HG03378 (cell line): ENCODE measurements around the gene PNPO.

Experiments used
- ATAC-seq: cut with Tn5 transposase; IDR thresholded peaks from one replicate; pipeline ENCODE4 v1.9.1; 2021; ENCODE audit warnings: mild to moderate bottlenecking, moderate library complexity; ENCODE audit not compliant: unreplicated experiment

Gene PNPO

DNA sequence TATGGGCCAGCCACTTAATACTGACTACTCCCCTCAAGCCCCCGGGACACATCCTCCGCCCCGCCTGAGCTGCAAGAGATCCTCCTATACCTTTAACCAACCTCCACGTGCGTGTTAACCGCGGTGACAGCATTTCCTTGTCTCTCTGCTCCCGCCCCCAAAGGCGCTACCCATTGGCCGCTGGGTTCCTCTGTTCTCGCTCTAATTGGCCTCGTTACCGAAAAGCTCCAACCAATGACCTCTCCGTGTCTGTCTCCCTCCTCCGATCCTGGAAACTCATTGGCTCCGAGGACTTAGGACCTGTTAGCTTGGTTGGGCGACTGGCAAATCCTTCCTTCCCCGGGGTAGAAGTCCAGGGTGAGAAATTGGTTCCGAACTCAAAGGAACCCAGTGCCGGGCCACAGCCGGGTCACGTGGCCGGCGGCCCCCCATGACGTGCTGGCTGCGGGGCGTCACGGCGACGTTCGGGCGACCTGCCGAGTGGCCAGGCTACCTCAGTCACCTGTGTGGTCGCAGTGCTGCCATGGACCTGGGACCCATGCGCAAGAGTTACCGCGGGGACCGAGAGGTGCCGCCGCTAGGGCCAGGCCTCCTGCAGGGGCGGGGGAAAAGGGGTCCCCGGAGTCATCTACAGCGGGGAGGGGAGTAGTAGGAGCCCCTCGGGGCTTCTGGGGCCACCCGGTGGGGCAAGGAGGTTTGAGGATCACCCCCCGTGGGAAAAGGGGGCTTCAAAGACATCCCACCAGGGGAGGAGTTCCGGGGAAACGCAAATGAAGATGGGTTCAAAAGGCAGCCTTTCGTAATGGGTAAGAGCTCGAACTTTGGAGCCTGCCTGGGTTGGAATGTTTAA, at the start of gene PNPO:
PNPO (plus strand) TSS at position 326 of the 850 bp plus-strand sequence; CDS start at position 431, 105 bp downstream.
- ATAC-seq, result peak; percentile 87

DNA sequence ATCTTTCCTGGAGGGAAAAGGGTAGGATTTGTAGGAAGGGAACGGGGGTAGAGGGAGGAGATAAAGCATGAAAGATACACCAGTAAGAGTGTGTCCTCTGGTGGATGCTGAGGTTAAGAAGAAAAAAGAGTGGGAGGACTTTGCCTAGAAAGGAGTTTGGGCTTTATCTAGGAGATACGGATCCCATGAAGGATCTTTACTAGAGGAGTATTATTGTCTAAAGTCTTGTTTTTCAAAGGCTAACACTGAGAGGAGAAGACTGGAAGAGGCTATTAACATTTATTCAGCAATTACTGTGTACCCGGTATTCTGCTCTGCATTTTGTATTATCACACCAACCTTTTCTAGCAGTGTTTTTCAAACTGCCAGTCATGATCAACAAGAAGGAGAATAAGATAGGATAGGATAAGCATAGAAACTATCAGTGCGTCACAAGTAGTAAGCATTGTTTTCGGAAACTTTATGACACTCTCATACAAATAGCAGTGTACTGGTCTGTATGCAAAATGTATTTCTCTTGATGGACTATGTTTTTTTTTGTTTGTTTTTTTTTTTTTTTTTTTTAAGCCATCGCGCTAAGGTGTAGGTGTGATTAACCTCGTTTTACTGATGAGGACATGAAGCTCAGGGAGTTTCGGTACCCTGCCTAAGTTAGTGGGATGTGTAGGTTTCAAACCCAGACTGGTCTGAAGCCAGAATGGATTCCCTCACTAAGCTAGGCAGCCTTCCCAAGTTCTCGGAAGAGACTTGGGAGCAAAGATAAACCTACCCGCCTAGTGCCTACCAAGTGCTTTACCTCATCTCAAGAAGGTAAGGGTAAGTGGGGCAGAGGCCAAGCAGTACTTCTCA, 46.6 kb upstream of the PNPO start:
- ATAC-seq, result no peak

DNA sequence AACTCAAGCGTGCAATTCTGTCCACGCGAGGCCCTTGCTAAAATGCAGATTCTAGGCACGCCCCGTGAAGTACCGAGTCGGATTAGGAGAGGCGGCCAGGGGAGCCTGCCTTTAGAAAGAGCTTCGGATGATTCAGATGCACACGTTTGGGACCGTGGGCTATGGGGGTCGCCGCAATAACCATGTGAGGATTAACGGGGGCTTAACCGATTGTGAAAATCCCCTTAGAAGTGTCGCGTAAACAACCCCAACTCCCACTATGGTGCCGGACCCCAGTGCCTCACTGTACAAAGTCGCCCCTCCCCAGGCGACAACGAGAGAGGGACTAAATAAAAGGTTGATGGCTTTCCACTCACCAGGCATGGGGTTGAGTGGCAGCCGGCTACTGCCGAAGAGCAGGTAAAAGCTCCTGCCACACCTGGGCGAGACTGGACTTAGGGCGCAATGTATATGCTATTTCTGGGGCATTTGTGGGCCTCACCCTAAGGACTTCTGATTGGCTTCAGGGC, 46.0 kb upstream of the PNPO start:
- no peak for ATAC-seq

DNA sequence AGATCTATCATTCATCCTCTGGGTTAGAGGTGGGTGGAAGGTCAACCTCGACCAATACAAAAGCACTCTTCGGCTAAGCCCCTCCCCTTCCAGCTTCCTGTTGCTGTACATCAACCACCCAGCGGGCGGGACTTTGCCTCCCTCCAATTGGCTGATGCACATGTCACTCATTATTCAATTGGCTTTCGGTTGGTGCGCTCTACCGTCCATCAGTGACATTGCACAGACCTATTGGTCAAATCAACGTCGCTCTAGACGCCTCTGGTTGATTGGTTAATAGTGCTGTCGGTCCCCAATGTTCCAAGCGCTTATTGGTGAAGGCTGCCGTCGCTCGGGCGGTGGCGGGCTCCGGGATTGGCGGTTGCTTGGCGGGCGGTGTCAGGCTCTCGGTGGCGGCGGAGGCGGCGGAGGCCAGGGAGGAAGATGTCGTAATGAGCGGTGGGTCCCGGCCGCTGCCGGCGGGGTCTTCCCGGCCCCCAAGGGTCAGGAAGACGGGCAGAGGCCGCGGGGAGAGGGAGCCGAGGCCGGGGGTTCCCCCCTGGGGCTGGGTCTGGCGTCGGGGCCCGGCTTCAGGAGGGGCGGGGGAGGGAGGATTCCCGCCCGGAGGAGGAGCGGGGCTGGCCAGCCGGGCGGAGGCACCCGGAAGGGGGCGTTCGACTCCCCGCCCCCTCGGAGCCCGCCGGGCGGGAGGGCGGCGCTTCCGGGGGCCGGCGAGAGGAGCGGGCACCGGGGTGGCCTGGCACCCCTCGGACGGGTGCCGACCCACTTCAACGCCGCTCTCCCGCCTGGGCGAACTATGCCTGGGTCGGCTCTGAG, 45.3 kb upstream of the PNPO start, which contains the start of gene SP2:
SP2 (plus strand) TSS at position 381 of the 816 bp plus-strand sequence; CDS start at position 432, 51 bp downstream.
- peak; percentile 93 for ATAC-seq

DNA sequence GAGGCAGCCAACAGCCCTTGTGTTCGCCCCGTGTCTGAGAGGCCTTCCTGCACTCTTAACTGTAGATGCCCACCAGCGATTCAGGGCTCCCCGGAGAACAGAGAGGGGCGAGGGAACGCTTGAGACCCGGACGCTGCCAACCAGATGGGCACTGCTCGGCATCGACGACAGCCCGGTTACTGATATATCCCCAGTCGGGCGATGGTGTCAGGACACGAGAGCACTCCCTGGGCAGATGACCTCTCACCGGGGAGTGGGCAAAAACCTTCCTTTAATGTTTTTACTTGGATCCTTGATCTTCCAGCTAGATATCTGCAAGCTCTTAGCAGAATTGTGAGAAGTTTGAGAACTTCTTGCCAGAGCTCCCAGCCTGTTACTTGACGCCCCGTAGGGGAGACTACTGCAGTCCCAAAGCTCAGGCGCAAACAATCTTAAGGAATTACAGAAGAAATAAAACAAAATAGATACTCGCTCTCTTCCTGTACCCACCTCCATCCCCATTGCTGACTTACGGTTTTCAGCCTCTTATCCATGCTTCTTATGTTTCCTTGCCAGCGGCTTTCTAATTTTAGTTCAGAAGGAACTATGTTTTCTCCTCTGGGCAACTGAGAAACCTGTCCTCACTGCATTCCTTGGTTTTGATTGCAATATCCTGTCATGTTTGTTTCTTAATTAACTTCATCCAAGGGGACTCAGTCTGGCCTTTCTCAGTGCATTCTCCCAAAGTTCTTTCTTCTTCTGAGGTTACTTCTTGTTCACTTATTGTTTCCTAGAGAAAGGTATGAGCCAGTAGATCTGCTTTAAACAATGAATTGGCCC, 44.5 kb upstream of the PNPO start:
- ATAC-seq, result no peak

DNA sequence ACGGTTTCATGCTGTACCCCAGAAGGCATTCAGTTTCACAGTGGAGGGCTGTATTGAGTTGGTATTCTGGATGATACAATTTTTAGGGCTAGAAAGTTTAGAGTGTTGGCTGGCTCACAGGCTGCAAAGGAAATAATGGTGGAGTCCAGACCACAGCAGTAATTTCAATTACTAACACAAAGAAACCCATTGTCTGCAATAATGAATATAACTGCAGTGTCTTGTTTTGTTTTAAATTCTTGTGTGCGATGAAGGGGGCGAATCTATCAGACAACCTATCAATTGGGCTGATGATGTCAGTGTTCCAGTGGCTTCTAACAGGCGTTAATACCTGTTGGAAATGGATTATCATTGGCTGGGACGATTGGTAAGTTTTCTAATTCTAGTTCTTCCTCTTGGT, 43.8 kb upstream of the PNPO start:
- no peak for ATAC-seq

DNA sequence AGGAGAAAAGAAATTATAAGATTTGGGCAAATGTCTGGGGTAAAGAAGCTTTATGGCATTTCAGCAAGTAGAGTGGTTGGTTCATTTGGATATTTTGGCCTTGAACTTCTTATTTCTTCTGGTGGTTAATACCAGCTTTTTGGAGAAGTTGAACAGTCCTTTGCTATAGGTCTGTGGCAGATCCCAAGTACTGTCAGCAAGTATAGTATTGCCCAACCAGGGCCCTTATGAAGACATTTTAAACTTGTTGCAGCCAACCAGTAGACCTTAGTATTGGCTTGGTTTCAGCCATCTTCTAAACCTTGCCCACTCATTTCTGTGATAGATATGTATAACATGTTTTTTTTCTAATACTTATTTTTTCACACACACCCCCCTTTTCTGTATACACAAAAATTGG, 43.1 kb upstream of the PNPO start:
- no peak for ATAC-seq

DNA sequence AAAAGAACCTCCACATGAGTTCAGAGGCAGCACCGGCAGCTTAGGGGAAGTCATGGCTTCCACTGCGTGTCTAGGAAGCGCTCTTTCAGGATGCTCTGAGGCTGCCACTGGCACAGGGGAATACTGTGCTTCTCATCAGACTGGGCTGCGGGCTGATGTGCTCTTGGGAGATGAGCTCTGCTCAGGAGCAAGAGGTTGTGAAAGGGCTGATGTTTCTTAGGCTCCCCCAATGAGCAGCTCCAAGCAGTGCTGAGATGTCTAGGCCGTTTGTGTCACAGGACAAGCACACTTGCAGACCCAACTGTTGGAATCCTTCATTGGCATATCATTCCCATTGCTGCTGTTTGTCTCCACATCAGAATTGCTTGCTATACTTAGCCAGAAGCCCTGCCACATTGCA, 41.7 kb upstream of the PNPO start:
- no peak for ATAC-seq

DNA sequence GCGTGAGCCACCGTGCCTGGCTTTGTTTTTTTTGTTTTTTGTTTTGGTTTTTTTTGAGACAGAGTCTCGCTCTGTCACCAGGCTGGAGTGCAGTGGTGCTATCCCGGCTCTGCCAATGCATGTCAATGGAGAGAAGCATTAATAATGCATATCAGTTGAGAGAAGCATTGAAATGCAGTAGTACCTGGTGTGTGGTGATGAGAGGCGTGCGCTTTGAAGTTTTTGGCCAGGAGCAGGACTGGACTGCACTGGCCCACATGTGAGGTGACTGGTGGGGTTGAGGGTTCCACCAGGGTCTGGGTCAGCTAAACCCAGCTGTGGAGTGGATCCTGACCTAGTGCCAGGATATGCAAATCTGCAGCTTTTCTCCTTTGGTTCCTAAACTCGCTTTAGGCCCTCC, 39.9 kb upstream of the PNPO start:
- ATAC-seq, result no peak

DNA sequence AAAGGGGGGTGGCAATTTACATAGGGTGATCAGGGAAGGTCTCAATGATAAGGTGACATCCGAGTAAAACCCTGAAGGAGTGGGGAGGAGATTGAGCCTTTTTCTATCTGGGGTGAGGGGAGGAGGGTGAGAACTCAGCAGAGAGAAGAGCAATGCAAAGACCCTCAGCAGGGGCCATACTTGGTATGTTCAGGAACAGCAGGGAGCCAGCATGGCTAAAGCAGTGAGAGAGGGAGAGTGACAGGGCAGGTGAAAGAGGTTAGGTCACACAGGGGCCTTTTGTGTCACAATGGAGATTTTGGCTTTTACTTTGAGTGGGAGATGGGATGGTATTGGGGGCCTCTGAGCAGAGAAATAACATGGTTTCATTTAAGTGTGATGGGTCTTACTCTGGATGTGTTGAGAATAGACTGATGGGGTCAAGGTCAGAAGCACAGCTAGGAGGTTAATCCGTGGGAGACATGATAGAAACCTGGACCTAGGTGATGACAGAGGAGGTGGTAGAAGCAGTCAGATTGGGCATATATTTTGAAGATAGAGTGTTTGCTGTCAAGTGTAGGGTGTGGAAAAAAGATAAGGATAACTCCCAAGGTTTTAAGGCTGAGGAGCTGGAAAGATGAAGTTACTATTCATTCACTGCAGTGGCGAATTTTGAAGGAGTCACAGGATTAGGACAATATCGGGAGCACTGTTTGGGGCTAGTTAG, 39.2 kb upstream of the PNPO start:
- no peak for ATAC-seq

DNA sequence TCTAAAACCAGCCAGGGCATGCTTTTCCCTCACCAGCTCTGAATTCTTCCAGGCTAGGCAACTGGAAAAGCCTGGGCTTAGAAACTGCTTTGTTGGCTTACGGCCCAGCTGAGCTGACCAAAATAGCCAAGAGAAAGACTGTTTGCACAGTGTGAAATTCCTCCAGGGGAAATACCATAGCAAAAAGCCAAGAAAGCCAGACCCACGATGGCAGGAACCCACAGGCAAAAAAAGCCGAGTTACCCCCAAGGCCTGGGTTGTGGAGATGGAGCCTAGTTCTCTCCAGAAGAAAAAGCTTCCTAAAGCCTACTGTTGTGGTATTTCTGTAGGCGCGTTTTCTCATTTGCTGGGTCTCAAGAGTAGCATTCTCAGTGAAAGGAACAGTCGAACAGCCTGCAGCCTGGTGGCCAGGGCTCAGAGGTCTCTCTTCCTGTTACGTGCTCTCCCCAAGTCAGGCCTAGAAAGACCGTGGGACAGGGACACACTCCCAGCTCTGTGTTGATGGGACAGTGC, 36.1 kb upstream of the PNPO start:
- ATAC-seq, result no peak

DNA sequence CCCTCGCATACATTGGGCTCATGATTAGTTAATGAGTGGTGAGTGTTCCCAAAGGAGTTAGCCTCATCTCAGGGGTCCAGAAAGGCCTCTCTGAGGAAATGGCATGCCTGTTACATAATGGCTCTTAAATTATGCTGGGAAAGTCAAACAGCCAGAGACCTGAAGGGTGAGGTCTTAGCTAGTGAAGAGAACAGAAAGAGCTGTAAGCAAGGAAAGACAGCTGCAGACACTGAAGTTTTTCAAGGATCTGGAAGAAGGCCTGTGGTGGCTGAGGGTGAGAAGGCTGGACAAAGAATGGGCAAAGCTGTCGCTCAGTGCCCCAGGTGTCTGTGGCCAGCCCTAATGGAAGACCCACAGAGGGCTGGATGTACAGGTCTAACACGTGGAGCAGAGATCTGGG, 34.9 kb upstream of the PNPO start:
- ATAC-seq, result no peak

DNA sequence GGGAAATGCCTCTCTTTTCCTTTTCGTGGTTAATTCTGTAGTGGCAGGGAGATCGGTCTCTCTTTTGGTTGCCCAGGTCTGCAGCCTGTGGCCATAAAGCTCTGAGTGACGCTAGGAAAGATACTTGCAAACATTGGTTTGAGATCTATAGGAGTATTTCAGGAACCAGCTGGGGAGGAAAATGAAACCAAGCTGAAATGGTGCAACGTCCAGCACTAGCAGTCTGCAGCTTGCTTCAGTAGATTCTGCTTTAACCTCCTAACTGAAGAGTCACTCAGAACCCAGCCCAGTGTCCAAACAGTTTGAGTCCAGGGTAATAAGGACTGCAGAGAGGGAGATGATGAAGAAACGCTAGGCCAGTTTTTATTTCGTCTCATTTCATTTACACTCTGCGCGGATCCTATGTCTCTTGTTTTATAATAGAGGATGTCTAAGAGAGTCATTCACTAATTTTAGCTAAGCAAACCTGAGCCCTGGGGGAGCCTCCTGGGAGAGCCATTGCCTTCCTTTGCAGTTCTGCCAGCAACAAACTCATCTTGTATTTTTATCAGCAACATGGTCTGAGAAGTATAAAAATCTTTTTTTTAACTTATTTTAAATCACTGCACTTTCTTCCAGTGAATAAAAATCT, 33.3 kb upstream of the PNPO start:
- no peak for ATAC-seq

DNA sequence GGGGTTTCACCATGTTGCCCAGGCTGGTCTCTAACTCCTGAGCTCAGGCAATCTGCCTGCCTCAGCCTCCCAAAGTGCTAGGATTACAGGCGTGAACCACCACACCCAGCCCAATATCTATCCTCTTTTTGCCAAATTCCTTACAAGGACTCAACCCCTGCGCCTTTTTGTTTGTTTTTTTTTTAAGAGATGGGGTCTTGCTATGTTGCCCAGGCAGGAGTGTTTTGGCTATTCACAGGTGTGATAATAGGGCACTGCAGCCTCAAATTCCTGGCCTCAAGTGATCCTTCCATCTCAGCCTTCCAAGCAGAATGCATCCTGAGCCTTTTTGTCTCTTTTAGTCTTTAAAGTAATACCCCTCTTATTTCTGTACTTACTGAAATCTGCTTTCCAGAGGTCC, 28.3 kb upstream of the PNPO start:
- no peak for ATAC-seq

DNA sequence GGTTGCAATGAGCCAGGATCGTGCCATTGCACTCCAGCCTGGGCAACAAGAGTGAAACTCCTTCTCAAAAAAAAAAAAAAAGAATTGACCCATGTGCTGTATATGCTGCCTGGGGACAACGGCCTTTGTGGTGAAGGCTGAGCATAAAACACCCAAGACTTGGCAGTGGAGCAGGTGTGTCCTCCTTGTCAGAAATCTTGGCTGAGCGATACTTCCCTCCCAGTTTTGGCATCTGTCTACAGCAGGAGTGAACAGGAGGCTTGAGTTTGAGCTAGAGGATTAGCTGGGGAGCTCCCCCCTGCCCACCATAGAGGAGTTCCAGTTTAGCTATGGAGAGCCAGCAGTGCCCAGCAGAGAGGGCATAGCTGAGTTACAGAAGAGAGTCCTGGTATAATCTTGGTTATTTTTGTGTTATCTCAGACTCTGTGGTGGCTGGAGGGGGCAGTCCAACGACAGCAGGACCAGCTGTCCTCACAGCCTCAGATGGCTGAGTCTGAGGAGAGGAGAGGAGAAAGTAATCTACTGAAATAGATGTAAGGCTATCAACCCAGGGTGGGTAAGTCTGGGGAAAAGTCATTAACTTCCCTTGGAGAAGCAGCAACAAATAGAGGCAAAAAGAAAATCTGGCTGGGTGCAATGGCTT, 26.9 kb upstream of the PNPO start:
- no peak for ATAC-seq

DNA sequence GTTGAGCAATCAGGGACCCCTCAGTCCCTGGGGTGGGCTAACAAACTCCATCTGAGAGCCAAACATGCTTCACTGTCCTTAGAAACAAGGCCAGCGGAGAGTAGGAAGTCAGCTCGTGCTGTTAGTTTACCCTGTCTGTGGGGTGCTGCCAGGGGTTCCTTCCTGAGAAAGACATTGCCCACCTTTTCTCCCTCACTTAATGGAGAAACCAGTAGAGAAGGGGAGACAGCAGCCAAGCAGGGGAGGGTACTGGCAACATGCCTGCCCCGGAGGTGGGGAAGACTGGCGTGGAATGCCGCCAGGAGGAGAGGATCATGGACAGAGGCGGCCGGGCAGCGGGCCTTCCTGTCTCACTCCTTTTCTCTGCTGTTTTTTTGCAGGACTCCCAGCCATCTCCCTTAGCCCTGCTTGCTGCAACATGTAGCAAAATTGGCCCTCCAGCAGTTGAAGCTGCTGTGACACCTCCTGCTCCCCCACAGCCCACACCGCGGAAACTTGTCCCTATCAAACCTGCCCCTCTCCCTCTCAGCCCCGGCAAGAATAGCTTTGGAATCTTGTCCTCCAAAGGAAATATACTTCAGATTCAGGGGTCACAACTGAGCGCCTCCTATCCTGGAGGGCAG, 25.5 kb upstream of the PNPO start:
- no peak for ATAC-seq

DNA sequence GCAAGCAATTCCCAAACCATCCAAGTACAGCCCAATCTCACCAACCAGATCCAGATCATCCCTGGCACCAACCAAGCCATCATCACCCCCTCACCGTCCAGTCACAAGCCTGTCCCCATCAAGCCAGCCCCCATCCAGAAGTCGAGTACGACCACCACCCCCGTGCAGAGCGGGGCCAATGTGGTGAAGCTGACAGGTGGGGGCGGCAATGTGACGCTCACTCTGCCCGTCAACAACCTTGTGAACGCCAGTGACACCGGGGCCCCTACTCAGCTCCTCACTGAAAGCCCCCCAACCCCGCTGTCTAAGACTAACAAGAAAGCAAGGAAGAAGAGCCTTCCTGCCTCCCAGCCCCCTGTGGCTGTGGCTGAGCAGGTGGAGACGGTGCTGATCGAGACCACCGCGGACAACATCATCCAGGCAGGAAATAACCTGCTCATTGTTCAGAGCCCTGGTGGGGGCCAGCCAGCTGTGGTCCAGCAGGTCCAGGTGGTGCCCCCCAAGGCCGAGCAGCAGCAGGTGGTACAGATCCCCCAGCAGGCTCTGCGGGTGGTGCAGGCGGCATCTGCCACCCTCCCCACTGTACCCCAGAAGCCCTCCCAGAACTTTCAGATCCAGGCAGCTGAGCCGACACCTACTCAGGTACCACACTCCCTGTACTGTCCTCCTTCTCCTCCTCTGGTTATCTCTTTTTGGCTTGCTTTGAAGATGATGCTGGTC, 24.7 kb upstream of the PNPO start:
- ATAC-seq, result no peak
